ENCODE results near the gene ZNF264.

ZNF264 gene

DNA sequence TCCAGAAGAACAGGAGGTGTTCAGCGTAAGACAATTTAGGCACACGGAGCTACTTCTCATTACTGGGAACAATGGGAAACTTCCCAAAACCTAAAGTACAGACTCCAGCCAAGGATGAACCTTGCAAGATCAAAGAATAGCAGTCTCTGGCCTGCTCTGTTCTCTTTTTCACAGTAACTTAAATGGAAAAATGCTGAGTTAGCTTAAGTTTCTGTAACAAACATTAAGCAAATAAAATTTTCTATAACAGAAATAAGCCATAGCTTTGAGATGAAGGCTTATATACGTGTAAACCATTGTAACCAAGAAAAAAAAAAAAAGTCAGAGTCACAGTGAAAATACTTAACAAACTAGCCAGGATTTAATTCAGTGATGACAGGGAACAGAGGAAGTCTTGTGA lies 70.7 kb downstream of the ZNF264 start:
- TF ChIP-seq, protein P1, sequence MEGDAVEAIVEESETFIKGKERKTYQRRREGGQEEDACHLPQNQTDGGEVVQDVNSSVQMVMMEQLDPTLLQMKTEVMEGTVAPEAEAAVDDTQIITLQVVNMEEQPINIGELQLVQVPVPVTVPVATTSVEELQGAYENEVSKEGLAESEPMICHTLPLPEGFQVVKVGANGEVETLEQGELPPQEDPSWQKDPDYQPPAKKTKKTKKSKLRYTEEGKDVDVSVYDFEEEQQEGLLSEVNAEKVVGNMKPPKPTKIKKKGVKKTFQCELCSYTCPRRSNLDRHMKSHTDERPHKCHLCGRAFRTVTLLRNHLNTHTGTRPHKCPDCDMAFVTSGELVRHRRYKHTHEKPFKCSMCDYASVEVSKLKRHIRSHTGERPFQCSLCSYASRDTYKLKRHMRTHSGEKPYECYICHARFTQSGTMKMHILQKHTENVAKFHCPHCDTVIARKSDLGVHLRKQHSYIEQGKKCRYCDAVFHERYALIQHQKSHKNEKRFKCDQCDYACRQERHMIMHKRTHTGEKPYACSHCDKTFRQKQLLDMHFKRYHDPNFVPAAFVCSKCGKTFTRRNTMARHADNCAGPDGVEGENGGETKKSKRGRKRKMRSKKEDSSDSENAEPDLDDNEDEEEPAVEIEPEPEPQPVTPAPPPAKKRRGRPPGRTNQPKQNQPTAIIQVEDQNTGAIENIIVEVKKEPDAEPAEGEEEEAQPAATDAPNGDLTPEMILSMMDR (IDR thresholded peaks at IDR 0.05; ENCODE audit: low read depth, low read length) = no peak
- in situ Hi-C loops (cut with HindIII; ENCODE audit: low sequenced_read_pairs) = no loop called here
- DNase-seq (ENCODE audit: low read depth, low spot score) = no peak
- no peak overlapping the region for H3K4me3 ChIP-seq (ENCODE audit: low read depth, low read length)

DNA sequence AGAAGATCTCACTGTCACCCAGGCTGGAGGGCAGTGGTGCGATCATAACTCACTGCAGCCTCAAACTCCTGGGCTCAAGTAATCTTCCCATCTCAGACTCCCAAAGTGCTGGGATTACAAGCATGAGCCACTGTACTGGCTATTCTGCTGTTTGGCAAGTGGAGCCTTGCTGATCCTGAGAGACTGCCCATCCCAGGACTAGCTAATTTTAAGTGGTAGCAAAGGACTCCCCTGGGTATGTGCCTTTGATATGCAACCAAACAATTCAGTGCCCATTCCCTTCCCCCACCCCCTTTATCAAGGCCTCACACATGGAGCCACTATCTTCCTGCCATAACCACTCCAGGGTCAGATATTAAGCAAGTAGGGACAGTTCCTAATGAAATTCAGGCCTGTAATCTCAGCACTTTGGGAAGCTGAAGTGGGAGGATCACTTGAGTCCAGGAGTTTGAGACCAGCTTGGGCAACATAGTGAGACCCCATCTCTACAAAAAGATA lies 72.0 kb downstream of the ZNF264 start:
- no peak overlapping the region for H3K4me3 ChIP-seq (ENCODE audit: low read depth, low read length)
- TF ChIP-seq, protein P1 (IDR thresholded peaks at IDR 0.05; ENCODE audit: low read depth, low read length) = no peak
- in situ Hi-C loops (cut with HindIII; ENCODE audit: low sequenced_read_pairs) = no loop called here
- DNase-seq (ENCODE audit: low read depth, low spot score) = no peak

DNA sequence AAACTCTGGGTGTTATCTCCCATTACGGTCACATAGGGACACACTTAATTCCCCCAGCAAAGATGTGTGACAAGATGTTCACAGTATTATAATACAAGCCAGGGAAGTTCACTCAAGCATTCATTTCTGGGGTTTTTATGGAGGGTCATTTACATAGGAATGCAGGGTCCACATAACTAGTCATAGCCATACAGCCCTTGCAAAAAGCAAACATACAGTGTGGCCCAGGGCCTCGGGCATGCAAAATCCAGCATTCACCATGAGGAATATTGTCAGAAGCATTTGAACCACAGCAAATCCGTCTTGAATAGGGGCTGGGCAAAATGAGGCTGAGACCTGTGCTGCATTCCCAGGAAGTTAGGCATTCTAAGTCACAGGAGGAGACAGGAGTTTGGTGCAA lies 76.0 kb downstream of the ZNF264 start:
- H3K4me3 ChIP-seq (ENCODE audit: low read depth, low read length) = no peak overlapping the region
- TF ChIP-seq, protein P1 (IDR thresholded peaks at IDR 0.05; ENCODE audit: low read depth, low read length) = no peak
- in situ Hi-C loops (cut with HindIII; ENCODE audit: low sequenced_read_pairs) = no loop called here
- no peak for DNase-seq (ENCODE audit: low read depth, low spot score)

DNA sequence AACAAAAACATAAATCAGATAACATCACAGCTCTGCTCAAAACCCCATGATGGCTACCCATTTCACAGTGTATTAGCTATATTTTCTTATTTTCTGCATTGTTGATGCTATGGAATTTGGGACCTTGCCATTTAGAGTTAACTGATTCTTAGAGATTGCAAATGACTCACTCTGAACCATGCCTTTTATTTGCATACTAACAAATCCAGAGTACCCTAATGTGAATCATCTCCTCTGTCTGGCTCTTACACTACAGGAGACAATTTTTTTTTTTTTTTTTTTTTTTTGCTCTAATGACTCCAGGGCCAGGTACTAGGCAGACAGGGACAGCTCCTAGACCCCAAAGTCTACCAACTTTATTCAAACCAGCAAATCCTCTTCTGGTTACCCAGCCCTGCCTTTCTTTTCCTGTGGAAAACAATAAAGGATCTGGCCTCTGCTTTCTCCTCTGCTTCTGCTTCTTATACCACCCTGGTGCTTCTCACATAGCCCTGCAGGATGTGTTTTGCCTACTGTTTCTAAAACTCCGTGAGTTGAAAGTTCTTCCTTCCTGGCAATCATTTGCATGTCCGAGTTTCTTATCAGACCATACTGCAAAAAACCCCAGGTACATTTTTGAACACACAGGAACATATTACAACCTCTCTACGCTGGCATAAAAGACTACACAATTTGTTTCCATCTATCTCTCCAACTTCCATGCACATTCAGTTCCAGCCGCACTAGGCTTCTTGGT lies 78.4 kb downstream of the ZNF264 start:
- in situ Hi-C loops (cut with HindIII; ENCODE audit: low sequenced_read_pairs) = no loop called here
- peak; percentile 83 for DNase-seq (ENCODE audit: low read depth, low spot score)
- TF ChIP-seq, protein P1 (IDR thresholded peaks at IDR 0.05; ENCODE audit: low read depth, low read length) = no peak
- H3K4me3 ChIP-seq (ENCODE audit: low read depth, low read length) = no peak overlapping the region

DNA sequence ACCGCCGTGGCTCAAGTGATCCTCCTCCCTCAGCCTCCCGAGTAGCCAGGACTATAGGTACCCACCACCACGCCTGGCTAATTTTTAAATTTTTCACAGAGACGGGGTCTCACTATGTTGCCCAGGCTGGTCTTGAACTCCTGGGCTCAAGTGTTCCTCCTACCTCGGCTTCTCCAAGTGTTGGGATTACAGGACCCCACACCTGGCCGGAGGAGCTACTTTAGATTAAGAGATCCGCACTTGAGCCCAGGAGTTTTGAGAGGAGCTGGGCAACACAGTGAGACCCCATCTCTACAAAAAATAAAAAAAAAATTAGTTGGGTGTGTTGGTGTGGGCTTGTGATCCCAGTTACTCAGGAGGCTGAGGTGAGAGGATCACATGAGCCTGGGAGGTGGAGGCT lies 80.0 kb downstream of the ZNF264 start:
- in situ Hi-C loops (cut with HindIII; ENCODE audit: low sequenced_read_pairs) = no loop called here
- DNase-seq (ENCODE audit: low read depth, low spot score) = no peak
- TF ChIP-seq, protein P1 (IDR thresholded peaks at IDR 0.05; ENCODE audit: low read depth, low read length) = no peak
- no peak overlapping the region for H3K4me3 ChIP-seq (ENCODE audit: low read depth, low read length)
